Fibroblast of the aortic adventitia (primary cell): ENCODE measurements around the gene SLC2A9. TPM values are rescaled to one million over a fixed set of nuclear protein-coding genes. Genes with fewer than 3 reads are reported as not detected.
A peak's percentile ranks its signal among the peaks of the same experiment; 100 is the strongest.

Experiments used
- DNase-seq: peaks from one replicate; pipeline ENCODE4 v3.0.0-alpha.2; 2010; ENCODE audit warnings: low read depth
- H3K4me3 ChIP-seq: 2 replicates; pipeline ENCODE4 v1.5.1; 2011; ENCODE audit warnings: low read depth, mild to moderate bottlenecking, control low read depth, low read length, moderate library complexity
- CTCF ChIP-seq: IDR thresholded peaks from 2 replicates; pipeline ENCODE4 v1.5.1; 2011; ENCODE audit warnings: mild to moderate bottlenecking, low read length, control low read depth, inconsistent platforms; ENCODE audit not compliant: insufficient read depth
- total RNA-seq: library from RNA; depleted of rRNA; stranded (reverse); fragments of >200 nt; gene quantifications from 2 replicates; pipeline ENCODE4 v1.2.3, GENCODE V29; 2012; ENCODE audit warnings: low replicate concordance

SLC2A9 gene
- total RNA-seq, 1 donor, result 0.90 TPM

GRCh38 chr4:9880406-9881197 lies 140.7 kb downstream of the SLC2A9 start:
- TF ChIP-seq CTCF, result no peak
- H3K4me3 ChIP-seq, result no peak overlapping the region
- peak; percentile 12 for DNase-seq

GRCh38 chr4:9877123-9877522 lies 144.2 kb downstream of the SLC2A9 start:
- no peak for DNase-seq
- TF ChIP-seq CTCF, result no peak
- H3K4me3 ChIP-seq, result no peak overlapping the region

- H3K4me3 ChIP-seq, result no peak overlapping the region
- TF ChIP-seq CTCF, result no peak
- DNase-seq, result no peak
Measured at GRCh38 chr4:9875516-9875915, 145.8 kb downstream of the SLC2A9 start.

GRCh38 chr4:9874385-9874784 lies 146.9 kb downstream of the SLC2A9 start:
- TF ChIP-seq CTCF, result no peak
- no peak for DNase-seq

GRCh38 chr4:9870165-9870790 lies 151.0 kb downstream of the SLC2A9 start:
- H3K4me3 ChIP-seq, result no peak overlapping the region
- DNase-seq, result no peak
- TF ChIP-seq CTCF, result no peak

More at GRCh38 chr4:9874385-9874784, 146.9 kb downstream of the SLC2A9 start:
- H3K4me3 ChIP-seq, result no peak overlapping the region

- no peak for DNase-seq
- no peak overlapping the region for H3K4me3 ChIP-seq
- TF ChIP-seq CTCF, result no peak
Measured at GRCh38 chr4:9867751-9868425, 153.4 kb downstream of the SLC2A9 start.
